Type B pancreatic cell (in vitro differentiated cells): ENCODE measurements around the gene UQCRQ. TPM values are rescaled to one million over a fixed set of nuclear protein-coding genes. Genes with fewer than 3 reads are reported as not detected.

Source experiments
- DNase-seq: peaks from one replicate; pipeline ENCODE4 v3.0.0; 2021; ENCODE audit warnings: mixed read lengths; ENCODE audit not compliant: unreplicated experiment; ENCODE audit errors: extremely low spot score
- H3K27ac Mint-ChIP-seq: 2 replicates; pipeline ENCODE4 v1.8.0; 2021; ENCODE audit warnings: mild to moderate bottlenecking, mixed read lengths
- H3K27me3 Mint-ChIP-seq: 2 replicates; pipeline ENCODE4 v1.8.0; 2021; ENCODE audit warnings: mixed read lengths
- H3K36me3 Mint-ChIP-seq: 2 replicates; pipeline ENCODE4 v1.8.0; 2021; ENCODE audit warnings: mixed read lengths
- H3K4me1 Mint-ChIP-seq: one replicate; pipeline ENCODE4 v1.8.0; 2021; ENCODE audit warnings: mixed read lengths; ENCODE audit not compliant: unreplicated experiment
- H3K4me3 Mint-ChIP-seq: 2 replicates; pipeline ENCODE4 v1.8.0; 2021; ENCODE audit warnings: mild to moderate bottlenecking, mixed read lengths
- H3K9me3 Mint-ChIP-seq: 2 replicates; pipeline ENCODE4 v1.8.0; 2021; ENCODE audit warnings: mixed read lengths
- CTCF ChIP-seq: fragments of 200-600 bp; sonication (generic); conservative IDR thresholded peaks from 2 replicates; pipeline ENCODE4 v1.5.0; 2021; ENCODE audit warnings: antibody characterized with exemption, mild to moderate bottlenecking
- total RNA-seq: library from RNA; stranded (reverse); gene quantifications from 2 replicates; pipeline ENCODE4 v1.2.1, GENCODE V29; 2021; ENCODE audit warnings: low replicate concordance

UQCRQ gene
- total RNA-seq, 1 donor from 2014 or later, result 445 TPM

DNA sequence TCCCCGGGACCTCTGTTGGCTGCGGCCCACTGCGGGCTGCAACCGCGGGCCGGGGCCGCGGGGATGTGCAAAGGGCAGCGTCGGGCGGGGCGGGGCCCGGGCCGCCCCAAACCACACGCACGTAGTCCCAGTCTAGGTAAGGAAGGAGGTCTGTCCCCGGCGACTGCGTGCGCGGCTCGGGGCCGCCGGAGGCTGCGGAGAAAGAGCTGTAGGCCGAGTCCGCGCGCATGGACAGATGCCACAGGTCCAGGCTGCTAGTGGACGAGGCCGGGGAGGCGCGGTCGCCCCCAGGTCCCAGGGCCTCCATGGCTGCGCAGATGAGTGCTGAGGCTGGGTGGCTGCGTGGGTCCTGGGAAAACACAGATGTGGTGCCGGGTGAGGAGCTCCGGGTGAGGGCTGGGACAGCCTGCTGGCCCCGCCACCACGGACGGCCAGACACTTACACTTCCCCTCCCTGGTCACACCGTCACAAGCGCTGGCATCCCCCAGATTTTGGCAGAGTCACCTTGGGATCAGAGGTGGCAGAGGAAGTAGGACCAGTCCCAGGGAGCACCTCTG, 40.5 kb upstream of the UQCRQ start:
- H3K4me3 Mint-ChIP-seq, result peak overlapping the region; percentile 17
- H3K4me1 Mint-ChIP-seq, result peaks cover 9% of the 10 kb centered on the region
- DNase-seq, result no peak
- no peak overlapping the region for H3K27ac Mint-ChIP-seq
- no peak for TF ChIP-seq CTCF
- peaks cover 52% of the 10 kb centered on the region for H3K27me3 Mint-ChIP-seq
- H3K9me3 Mint-ChIP-seq, result no peaks in the 10 kb centered on the region
- no peaks in the 10 kb centered on the region for H3K36me3 Mint-ChIP-seq

DNA sequence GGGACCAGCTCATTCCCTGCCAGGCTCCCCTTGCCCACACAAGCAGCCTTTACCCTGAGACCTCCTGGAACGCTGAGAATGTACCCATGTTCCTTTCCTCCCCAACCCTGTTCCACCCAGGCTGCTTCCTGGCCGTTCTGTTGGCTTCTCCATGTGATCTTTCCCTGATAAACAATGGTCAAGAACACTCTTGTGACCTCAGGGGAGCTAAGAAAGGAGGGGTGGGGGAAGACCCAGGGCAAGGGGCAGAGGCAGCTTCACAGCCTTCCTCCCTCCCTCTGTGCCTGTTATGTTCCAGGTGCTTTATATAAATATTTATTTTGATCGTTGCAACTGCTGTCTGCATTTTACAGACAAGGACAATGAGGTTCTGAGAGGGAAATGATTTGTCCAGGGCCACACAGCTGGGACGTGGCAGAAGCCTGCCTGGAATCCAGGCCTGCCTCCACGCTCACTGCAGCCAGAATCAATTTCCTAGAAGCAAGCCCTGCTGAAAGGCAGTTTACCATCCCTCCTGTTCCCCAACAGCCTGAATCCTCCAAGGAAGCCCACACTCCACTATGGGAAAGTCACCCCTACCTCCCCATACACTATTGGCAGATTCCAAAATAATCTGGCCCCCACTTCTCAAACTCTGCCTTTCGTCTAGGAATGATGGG, 39.9 kb upstream of the UQCRQ start:
- peaks cover 6% of the 10 kb centered on the region for H3K4me1 Mint-ChIP-seq
- no peak for TF ChIP-seq CTCF
- no peak overlapping the region for H3K27ac Mint-ChIP-seq
- peak overlapping the region; percentile 34 for H3K4me3 Mint-ChIP-seq
- peaks cover 58% of the 10 kb centered on the region for H3K27me3 Mint-ChIP-seq
- no peaks in the 10 kb centered on the region for H3K9me3 Mint-ChIP-seq
- no peak for DNase-seq
- H3K36me3 Mint-ChIP-seq, result no peaks in the 10 kb centered on the region

DNA sequence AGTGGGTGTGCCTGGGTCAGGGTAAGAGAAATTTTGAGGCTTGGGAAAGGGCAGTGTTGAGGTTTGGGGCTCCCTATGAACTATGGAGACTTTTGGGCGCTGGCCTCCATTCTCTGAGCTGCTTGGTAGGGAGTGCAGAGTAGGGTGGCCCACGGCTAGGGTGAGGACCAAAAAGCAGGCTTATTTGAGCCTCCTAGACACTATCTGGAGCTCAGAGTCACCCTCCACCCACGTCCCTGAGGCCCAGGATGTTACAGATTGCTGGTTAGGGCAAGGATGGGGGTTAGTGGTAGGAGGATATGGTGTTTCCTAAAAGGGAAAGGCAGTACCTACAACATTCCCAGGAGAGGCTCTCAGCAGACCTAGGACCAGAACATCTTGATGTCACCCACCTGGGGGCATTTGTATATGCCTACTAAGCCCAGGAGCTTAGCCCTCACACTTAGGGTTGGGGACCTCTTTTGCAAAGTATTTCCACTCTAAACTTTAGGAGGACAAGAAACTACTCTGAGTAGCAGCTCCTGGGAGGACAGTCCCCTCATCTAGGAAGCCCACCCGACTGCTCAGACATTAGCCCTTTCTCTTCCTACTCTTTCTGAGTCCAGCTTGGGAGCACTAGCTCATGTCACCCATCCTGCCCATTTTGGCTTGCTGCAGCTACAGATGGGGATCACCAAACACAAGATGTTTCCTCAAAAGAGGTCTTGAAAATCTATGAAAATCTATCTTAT, 38.3 kb upstream of the UQCRQ start:
- no peaks in the 10 kb centered on the region for H3K4me1 Mint-ChIP-seq
- H3K9me3 Mint-ChIP-seq, result no peaks in the 10 kb centered on the region
- TF ChIP-seq CTCF, result no peak
- H3K27me3 Mint-ChIP-seq, result peaks cover 65% of the 10 kb centered on the region
- H3K4me3 Mint-ChIP-seq, result peak overlapping the region; percentile 68
- no peak for DNase-seq
- no peaks in the 10 kb centered on the region for H3K36me3 Mint-ChIP-seq
- no peak overlapping the region for H3K27ac Mint-ChIP-seq

- DNase-seq, result no peak
- Mint-ChIP-seq H3K27me3 (peaks cover 67% of the 10 kb centered on the region), H3K36me3 (no peaks in the 10 kb centered on the region), H3K9me3 (no peaks in the 10 kb centered on the region), H3K4me3 (peak overlapping the region; percentile 90), H3K4me1 (no peaks in the 10 kb centered on the region), H3K27ac (peak overlapping the region; percentile 18)
- no peak for TF ChIP-seq CTCF
Measured at GRCh38 chr5:132828846-132829494, 37.5 kb upstream of the UQCRQ start.

DNA sequence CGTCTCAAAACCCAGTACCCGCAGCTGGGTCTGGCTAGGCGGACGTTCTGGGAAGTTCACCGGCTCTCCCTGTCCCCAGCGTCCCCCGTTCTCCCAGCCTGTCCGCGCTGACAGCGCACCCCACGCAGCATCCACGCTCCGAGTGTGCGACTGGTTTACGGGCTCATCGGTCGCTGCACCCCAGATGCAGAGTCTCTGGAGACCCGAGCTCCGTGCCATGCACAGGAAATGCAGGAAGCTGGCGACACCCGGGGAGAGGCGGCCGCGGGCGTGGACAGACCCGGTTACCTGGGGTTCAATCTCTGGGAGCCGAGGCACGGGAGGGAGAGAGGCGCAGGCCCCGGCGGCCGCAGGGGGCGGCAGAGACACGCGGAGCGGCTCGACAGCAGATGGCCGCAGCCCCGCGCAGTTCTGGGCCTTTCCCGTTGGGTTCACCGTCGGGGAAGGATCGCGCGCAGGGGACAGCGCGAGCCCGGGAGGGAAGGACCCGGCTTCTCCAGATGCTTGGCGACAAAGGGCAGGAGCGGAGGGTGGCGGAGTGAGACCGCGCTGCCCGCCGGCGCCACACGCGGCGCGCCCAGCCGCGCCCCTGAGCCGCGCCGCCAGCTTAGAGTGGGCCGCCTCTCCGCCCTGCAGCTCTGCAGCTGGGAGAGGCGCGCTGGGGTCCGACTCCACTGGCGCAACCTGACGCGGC, 36.6 kb upstream of the UQCRQ start:
- no peaks in the 10 kb centered on the region for H3K4me1 Mint-ChIP-seq
- TF ChIP-seq CTCF, result peak; percentile 85
- H3K27me3 Mint-ChIP-seq, result peaks cover 62% of the 10 kb centered on the region
- H3K27ac Mint-ChIP-seq, result peak overlapping the region; percentile 43
- peak; percentile 84 for DNase-seq
- peak overlapping the region; percentile 90 for H3K4me3 Mint-ChIP-seq
- no peaks in the 10 kb centered on the region for H3K9me3 Mint-ChIP-seq
- no peaks in the 10 kb centered on the region for H3K36me3 Mint-ChIP-seq
